ENCODE results near the gene IGF2BP3.
"Not testable (repeated sequence)": the region's sequence is repeated elsewhere in the genome, so short reads cannot be mapped to it uniquely, and the experiment has no call there.

Gene IGF2BP3

DNA sequence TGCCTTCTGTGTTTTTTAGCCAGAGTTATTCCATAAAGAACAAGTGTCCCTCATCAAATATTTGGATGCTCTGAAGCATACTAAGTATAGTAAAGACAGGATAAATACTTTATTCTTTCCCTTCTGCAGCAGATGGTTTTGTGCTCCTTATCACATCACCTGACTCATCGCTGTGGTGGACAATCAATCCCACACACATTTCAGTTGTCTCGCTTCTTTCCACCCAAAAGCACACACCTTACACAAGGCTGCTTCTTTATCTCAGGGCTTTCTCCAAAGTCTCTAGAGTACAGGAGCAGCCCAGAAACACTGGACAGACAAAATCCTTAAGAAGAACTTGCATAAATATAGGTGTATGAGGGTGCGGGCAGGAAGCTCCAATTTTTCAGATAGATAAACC is 43.4 kb downstream of the IGF2BP3 start:
- no peak for DNase-seq (ENCODE audit: low read depth in 1 of 2, low spot score in 1 of 2)

GRCh38 chr7:23422909-23423308 is 47.4 kb downstream of the IGF2BP3 start:
- no peak for DNase-seq (ENCODE audit: low read depth in 1 of 2, low spot score in 1 of 2)

DNA sequence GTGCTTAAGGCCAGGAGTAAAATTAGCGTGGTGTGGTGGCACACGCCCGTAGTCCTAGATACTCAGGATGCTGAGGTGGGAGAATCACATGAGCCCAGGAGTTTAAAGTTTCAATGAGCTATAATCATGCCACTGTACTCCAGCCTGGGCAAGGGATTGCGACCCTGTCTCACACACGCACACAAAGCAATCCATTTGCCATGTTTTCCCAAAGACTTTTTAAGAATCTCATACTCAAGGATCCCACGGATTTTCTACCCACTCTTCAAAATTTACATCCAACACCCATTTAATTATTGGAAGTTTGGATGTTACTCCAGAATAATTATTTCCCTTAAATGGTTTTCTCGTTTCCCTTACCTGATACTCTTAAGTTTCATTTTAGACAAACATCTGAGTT is 47.9 kb downstream of the IGF2BP3 start:
- no peak for DNase-seq (ENCODE audit: low read depth in 1 of 2, low spot score in 1 of 2)

DNA sequence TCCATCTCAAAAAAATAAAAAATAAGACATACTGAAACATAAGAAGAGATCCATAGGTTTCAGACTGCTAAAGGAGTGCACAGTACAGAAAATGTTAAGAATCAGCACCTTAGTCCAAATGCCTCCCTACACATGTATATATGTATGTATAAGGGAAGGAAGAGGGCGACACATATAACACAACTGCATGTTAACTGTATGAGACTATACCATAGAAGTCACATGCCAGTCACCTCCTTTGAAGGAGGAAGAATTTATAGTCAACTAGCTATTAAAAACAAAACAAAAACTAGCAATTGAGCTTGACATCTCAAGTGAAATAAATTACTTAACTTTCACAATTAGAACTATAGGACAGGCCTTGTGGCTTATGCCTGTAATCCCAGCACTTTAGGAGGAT is 50.4 kb downstream of the IGF2BP3 start:
- no peak for DNase-seq (ENCODE audit: low read depth in 1 of 2, low spot score in 1 of 2)

DNA sequence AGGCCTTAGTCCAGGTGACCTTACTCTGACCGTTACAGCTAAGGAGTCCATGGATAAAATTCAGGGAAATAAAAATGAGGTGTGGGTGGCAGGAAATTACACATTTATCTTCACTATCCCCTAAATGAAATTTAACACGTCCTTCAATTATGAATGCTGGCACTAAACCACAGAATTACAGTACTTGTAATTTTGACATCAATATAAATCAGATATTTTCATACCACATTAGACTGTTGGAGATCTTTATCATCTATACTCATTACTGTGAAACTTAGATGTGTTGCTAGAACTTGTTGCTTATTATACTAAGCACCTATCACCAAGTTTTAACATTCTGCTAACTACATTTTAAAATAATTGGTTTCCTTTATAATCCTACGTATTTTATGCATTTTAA is 51.1 kb downstream of the IGF2BP3 start:
- no peak for DNase-seq (ENCODE audit: low read depth in 1 of 2, low spot score in 1 of 2)

DNA sequence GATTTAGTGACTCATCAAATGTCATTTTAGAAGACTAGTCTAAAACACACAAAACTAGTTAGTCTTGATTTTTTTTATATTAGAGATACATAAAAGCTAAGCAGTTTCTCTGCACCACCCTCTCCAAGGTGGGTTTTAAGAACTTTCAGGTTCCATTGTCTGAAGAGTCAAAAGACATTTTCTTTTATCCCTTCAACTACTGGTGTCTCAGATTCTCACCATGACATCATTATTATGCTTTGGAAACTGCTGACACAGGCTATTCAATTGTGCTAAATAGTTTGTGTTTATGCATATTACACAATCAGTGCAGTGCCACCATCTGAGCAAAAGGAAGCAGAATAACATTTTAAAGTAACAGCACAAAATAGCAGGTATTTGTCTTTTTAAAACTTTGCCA is 52.2 kb downstream of the IGF2BP3 start:
- DNase-seq (ENCODE audit: low read depth in 1 of 2, low spot score in 1 of 2): no peak

DNA sequence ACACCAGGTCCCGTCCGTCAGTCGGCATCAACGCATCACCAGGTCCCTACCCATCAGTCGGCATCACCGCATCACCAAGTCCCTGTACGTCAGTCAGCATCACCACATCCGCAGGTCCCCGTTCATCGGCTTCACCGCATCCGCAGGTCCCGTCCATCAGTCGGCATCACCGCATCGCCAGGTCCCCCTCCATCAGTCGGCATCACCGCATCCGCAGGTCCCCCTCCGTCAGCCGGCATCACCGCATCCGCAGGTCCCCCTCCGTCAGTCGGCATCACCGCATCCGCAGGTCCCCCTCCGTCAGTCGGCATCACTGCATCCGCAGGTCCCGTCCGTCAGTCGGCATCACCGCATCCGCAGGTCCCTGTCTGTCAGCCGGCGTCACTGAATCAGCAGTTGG is 55.1 kb downstream of the IGF2BP3 start:
- DNase-seq (ENCODE audit: low read depth in 1 of 2, low spot score in 1 of 2): no peak

- no peak for DNase-seq (ENCODE audit: low read depth in 1 of 2, low spot score in 1 of 2)
Observed at GRCh38 chr7:23410446-23411183, 59.7 kb downstream of the IGF2BP3 start.

- DNase-seq (ENCODE audit: low read depth in 1 of 2, low spot score in 1 of 2): not testable (repeated sequence)
Observed at GRCh38 chr7:23406564-23406963, 63.7 kb downstream of the IGF2BP3 start.

GRCh38 chr7:23405240-23405618 is 65.1 kb downstream of the IGF2BP3 start:
- DNase-seq (ENCODE audit: low read depth in 1 of 2, low spot score in 1 of 2): no peak

DNA sequence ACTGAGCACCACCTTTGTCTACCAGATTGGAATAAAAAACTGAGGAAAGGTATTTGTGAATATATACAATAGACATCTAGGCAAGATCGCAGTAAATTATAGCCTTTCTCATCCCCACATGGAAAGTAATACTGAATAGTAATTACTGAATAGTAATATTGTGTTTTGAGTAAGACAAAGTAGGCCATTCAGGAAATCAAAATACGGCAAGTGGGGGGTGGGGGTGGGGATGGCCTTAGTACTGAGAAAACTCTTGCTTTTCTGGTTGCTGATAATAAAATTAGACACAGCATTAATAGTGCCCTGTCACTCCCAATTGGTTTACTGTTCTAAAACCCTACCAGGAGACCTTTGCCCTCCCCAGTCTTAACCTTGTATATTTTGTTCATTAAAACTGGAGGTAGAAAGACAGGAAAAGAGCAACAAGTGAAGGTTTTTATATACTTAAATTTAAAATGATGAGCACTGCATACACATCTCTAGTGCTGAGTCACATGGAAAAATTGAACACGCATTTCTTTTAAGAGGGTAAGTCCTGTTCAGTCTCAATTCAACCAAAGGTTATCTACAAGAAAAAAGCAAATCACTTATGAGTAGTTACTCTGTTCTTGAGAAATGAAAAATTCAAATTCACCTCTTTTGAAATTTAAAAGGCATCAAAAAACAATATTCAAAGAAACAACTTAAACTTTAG is 65.6 kb downstream of the IGF2BP3 start:
- DNase-seq (ENCODE audit: low read depth in 1 of 2, low spot score in 1 of 2): peak in 1 of 2 donors; percentile 33

GRCh38 chr7:23403970-23404369 is 66.3 kb downstream of the IGF2BP3 start:
- no peak for DNase-seq (ENCODE audit: low read depth in 1 of 2, low spot score in 1 of 2)

DNA sequence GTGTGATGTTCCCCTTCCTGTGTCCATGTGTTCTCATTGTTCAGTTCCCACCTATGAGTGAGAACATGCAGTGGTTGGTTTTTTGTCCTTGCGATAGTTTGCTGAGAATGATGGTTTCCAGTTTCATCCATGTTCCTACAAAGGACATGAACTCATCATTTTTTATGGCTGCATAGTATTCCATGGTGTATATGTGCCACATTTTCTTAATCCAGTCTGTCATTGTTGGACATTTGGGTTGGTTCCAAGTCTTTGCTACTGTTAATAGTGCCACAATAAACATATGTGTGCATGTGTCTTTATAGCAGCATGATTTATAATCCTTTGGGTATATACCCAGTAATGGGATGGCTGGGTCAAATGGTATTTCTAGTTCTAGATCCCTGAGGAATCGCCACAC is 72.2 kb downstream of the IGF2BP3 start:
- not testable (repeated sequence) for DNase-seq (ENCODE audit: low read depth in 1 of 2, low spot score in 1 of 2)

DNA sequence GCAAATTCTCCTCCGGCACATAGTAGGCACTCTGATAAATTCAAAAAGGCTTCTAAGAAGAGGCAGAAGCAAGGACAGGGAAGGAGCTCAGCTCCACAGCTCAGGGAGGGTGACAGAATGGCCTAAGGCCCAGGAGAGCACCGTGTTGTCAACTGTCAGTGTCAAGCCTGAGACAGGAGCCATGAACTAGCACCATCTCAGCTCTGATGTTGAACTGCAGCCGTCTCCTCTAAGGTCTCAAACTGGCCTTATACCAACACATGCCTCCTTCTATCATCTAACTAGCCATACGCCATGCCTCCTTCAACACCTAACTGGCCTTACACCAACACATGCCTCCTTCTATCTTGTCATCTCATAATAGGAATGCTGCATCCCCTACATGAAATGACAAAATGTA is 73.0 kb downstream of the IGF2BP3 start:
- no peak for DNase-seq (ENCODE audit: low read depth in 1 of 2, low spot score in 1 of 2)

- DNase-seq (ENCODE audit: low read depth in 1 of 2, low spot score in 1 of 2): no peak
Observed at GRCh38 chr7:23396222-23397015, 73.9 kb downstream of the IGF2BP3 start.

DNA sequence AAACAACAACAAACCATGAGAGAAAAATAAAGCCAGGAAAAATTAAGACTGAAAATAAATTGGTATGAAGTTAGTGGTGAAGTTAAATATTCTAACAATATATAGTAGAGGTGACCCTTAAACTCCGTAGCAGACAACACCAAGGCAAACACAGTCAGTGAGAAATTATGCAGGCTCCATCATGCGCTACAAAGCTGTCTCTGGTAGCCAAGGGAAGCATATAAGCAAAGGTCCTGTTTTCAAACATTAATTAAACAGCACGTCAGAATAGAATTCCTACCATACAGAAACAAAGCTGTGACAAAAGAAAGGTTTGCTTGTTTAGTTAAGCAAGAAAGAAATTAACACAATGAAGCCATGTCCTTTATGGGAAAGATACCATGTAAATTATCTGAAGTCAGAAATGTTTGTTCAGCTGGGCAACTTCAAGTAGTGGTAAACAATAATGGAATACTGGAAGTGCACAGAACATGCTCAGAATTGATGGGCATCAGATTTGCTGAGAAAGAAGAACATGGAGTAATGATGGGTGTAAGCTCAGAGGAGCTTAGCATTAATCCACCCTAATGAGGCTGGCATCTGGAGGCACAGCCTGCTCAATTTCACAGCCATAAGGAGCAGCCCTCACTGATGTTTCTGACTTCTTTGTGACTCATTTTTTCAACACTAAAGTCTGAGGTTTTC is 75.7 kb downstream of the IGF2BP3 start:
- DNase-seq (ENCODE audit: low read depth in 1 of 2, low spot score in 1 of 2): no peak

GRCh38 chr7:23393636-23394035 is 76.7 kb downstream of the IGF2BP3 start:
- no peak for DNase-seq (ENCODE audit: low read depth in 1 of 2, low spot score in 1 of 2)

DNA sequence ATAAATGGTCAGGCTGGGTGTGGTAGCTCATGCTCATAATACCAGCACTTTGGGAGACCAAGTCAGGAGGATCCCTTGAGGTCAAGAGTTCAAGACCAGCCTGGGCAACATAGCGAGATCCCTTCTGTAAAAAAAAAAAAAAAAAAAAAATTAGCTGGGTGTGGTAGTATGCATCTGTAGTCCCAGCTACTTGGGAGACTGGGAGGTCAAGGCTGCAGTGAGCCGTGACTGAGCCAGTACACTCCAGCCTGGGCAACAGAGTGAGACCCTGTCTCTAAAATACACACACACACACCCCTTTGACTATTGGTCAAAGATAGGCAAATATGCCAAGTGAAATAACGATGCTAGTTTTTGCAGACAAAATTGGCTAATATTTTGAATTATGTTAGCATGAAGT is 80.6 kb downstream of the IGF2BP3 start:
- no peak for DNase-seq (ENCODE audit: low read depth in 1 of 2, low spot score in 1 of 2)

DNA sequence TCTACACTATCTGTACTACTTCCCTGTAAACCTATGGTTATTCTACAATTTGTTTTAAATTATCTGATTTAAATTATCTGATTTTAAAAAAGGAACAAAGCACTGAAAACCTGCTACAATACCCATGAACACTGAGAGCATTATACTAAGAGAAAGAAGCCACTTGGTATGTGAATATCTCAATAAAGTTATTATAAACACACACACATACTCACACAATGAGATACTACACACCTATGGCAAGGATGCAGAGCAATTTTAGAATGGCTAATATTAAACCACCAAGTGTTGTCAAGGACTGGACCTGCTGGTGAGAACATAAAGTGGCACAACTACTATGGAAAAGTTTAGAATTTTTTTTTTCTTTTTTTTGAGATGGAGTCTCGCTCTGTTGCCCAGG is 82.7 kb downstream of the IGF2BP3 start:
- DNase-seq (ENCODE audit: low read depth in 1 of 2, low spot score in 1 of 2): no peak

GRCh38 chr7:23385140-23385539 is 85.2 kb downstream of the IGF2BP3 start:
- no peak for DNase-seq (ENCODE audit: low read depth in 1 of 2, low spot score in 1 of 2)

DNA sequence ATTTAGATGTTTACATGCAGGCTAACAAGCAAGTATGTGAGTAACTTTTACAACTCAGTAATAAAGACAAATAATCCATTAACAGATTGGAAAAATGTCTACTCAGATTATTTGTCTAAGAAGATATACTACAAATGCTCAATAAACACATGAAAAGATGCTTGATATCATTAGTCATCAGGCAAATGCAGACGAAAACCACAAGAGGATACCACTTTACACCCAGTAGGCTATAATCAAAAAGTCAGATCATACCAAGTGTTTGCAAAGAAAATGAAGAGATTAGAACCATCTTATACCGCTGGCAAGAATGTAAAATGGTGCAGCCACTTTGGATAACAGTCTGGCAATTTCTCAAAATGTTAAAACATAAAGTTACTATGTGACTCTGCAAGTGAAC is 87.1 kb downstream of the IGF2BP3 start:
- no peak for DNase-seq (ENCODE audit: low read depth in 1 of 2, low spot score in 1 of 2)

DNA sequence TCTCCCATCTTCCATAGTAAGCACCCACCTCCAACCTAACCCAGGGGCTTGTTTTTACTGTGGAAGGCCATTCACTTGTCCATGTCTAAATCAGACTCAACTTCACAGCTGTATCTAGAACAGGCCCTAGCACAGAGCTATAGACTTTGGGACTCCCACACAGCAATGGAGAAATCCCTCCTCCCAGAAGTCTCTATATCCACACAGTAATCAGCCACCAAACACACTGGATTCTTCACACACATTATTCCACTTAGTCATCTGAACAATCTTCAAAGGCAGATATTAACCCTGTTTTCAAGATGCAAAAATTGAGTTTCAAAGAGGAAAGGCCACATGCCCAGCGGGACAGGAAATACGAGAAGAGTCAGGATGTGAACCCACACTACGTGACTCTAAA is 89.3 kb downstream of the IGF2BP3 start:
- DNase-seq (ENCODE audit: low read depth in 1 of 2, low spot score in 1 of 2): no peak
